Right atrium auricular region (tissue), 2 donors: ENCODE measurements around the gene MYO10. TPM values are rescaled to one million over a fixed set of nuclear protein-coding genes. Genes with fewer than 3 reads are reported as not detected.
"Not testable (repeated sequence)": the region's sequence is repeated elsewhere in the genome, so short reads cannot be mapped to it uniquely, and the experiment has no call there.

Experiments
- DNase-seq: peaks from one replicate; pipeline ENCODE4 v3.0.0-alpha.2; 2019; ENCODE audit warnings: low spot score
- H3K27ac ChIP-seq, 2 donors: fragments of 200-600 bp; sonication (generic); 1 replicate in 1 of 2; 2 replicates in 1 of 2; pipeline ENCODE4 v1.5.1; 2016 to 2019
- H3K27me3 ChIP-seq, 2 donors: fragments of 200-600 bp; sonication (generic); one replicate each; pipeline versions ENCODE4 v1.5.1 to v1.6.0; 2017 to 2019
- H3K36me3 ChIP-seq: fragments of 200-600 bp; sonication (generic); one replicate; pipeline ENCODE4 v1.5.1; 2016
- H3K4me1 ChIP-seq, 2 donors: fragments of 200-600 bp; sonication (generic); one replicate each; pipeline versions ENCODE4 v1.5.1 to v1.6.0; 2017 to 2019
- H3K4me3 ChIP-seq, 2 donors: fragments of 200-600 bp; sonication (generic); 1 replicate in 1 of 2; 2 replicates in 1 of 2; pipeline ENCODE4 v1.5.1; 2017 to 2019; ENCODE audit warnings: mild to moderate bottlenecking in 1 of 2, moderate library complexity in 1 of 2
- H3K9me3 ChIP-seq, 2 donors: fragments of 200-600 bp; sonication (generic); one replicate each; pipeline ENCODE4 v1.5.1; 2019
- CTCF ChIP-seq, 2 donors: fragments of 200-600 bp; sonication (generic); IDR thresholded peaks; one replicate each; pipeline ENCODE4 v1.5.1; 2019; ENCODE audit warnings: antibody characterized with exemption in 2 of 2
- total RNA-seq, 2 donors: library from RNA; depleted of rRNA; stranded (reverse); fragments of >200 nt; gene quantifications; one replicate each; pipeline ENCODE4 v1.1.0, GENCODE V29; 2016

Gene MYO10
- total RNA-seq, 2 donors from 2014 or later: 3.8 to 5.5 TPM

GRCh38 chr5:16654647-16655334 lies 281.3 kb downstream of the MYO10 start:
- Histone ChIP-seq H3K9me3 (peaks cover 0 to 7% of the 10 kb centered on the region in 2 donors), H3K4me1 (no peaks in the 10 kb centered on the region), H3K27ac (no peak overlapping the region), H3K27me3 (no peaks in the 10 kb centered on the region), H3K4me3 (no peak overlapping the region), H3K36me3 (no peaks in the 10 kb centered on the region)
- no peak for DNase-seq
- no peak for TF ChIP-seq CTCF (IDR thresholded peaks at IDR 0.05)

- not testable (repeated sequence) for H3K9me3 ChIP-seq, H3K27me3 ChIP-seq, H3K27ac ChIP-seq, H3K36me3 ChIP-seq, H3K4me1 ChIP-seq, DNase-seq, H3K4me3 ChIP-seq
Observed at GRCh38 chr5:16648739-16649138, 287.3 kb downstream of the MYO10 start.

- no peaks in the 10 kb centered on the region for H3K27me3 ChIP-seq
- no peaks in the 10 kb centered on the region for H3K9me3 ChIP-seq
- no peak overlapping the region for H3K4me3 ChIP-seq
- H3K4me1 ChIP-seq: no peaks in the 10 kb centered on the region
- H3K27ac ChIP-seq: no peak overlapping the region
- DNase-seq: no peak
- TF ChIP-seq CTCF (IDR thresholded peaks at IDR 0.05): no peak
- H3K36me3 ChIP-seq: no peaks in the 10 kb centered on the region
Observed at GRCh38 chr5:16644301-16644889, 291.7 kb downstream of the MYO10 start.

GRCh38 chr5:16642867-16643266 lies 293.2 kb downstream of the MYO10 start:
- Histone ChIP-seq H3K27ac (no peak overlapping the region), H3K9me3 (no peaks in the 10 kb centered on the region), H3K4me1 (no peaks in the 10 kb centered on the region), H3K27me3 (no peaks in the 10 kb centered on the region), H3K4me3 (no peak overlapping the region), H3K36me3 (no peaks in the 10 kb centered on the region)
- DNase-seq: no peak
- TF ChIP-seq CTCF (IDR thresholded peaks at IDR 0.05): no peak

- DNase-seq: no peak
- Histone ChIP-seq H3K9me3 (no peaks in the 10 kb centered on the region), H3K27ac (no peak overlapping the region), H3K36me3 (no peaks in the 10 kb centered on the region), H3K4me1 (no peaks in the 10 kb centered on the region), H3K4me3 (no peak overlapping the region), H3K27me3 (no peaks in the 10 kb centered on the region)
- no peak for TF ChIP-seq CTCF (IDR thresholded peaks at IDR 0.05)
Observed at GRCh38 chr5:16639206-16639605, 296.9 kb downstream of the MYO10 start.

- H3K27me3 ChIP-seq: no peaks in the 10 kb centered on the region
- no peaks in the 10 kb centered on the region for H3K9me3 ChIP-seq
- DNase-seq: no peak
- peak overlapping the region; percentile 64 to 90 for H3K27ac ChIP-seq
- H3K4me1 ChIP-seq: peaks cover 0 to 32% of the 10 kb centered on the region in 2 donors
- H3K36me3 ChIP-seq: no peaks in the 10 kb centered on the region
- TF ChIP-seq CTCF (IDR thresholded peaks at IDR 0.05): no peak
- no peak overlapping the region for H3K4me3 ChIP-seq
Observed at GRCh38 chr5:16628376-16628775, 307.7 kb downstream of the MYO10 start.
